ENCODE data around the gene LBX1.

DNA sequence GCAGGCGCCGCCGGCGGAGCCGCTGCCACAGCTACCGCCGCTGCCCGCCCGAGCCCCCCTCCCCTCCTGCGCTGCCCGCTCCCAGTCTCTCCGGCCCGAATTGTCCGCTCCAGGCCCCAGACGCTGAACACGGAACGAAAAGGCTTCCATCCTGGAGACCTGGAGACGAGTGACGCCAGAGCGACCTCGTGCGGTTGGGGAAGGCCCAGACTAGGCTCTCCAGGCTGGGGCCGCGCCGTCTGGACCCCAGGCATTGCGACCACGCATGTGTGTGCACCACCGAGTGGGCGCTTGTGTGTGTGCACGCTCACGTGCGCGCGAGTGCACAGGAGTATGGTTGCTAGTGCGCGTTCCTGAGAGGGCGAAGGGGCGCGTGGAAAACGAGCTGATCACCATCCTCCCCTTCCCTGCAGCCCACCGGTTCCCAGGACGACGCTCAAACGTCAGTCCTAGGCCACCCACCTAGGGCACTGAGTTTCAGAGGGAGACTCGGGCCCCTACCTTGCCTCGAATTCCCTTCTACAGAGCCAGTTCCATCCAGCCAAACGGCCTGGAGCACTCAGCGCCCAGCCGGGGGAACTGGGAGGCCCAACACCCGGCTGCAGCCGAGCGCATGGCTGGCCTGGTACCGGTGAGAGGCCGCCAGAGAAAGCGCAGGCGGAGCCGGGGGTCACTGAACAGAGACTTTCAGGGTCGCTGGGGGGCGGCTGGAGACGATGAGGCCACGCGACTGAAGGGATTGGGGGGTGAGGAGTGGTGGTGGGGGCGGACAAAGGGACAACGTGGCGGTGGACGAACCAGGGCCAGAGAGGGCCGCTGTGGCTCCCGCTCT is 11.6 kb downstream of the LBX1 start:
- peak in 1 of 2 donors; percentile 19 for TF ChIP-seq CTCF (IDR thresholded peaks at IDR 0.05)
- TF ChIP-seq POLR2A (IDR thresholded peaks at IDR 0.05): no peak
- TF ChIP-seq POLR2AphosphoS5 (IDR thresholded peaks at IDR 0.05): no peak
- no peak for TF ChIP-seq EP300 (IDR thresholded peaks at IDR 0.05)
